ENCODE results near the gene TWIST1. TPM values are rescaled to one million over a fixed set of nuclear protein-coding genes. Genes with fewer than 3 reads are reported as not detected.

The TWIST1 gene
- total RNA-seq, 1 experiment from 2014 or later: 35.5 TPM

GRCh38 chr7:19097165-19098055, 20.0 kb downstream of the TWIST1 start:
- DNase-seq (ENCODE audit: low read depth): no peak

GRCh38 chr7:19095353-19095860, 22.0 kb downstream of the TWIST1 start:
- no peak for DNase-seq (ENCODE audit: low read depth)

GRCh38 chr7:19094598-19095352, 22.7 kb downstream of the TWIST1 start:
- no peak for DNase-seq (ENCODE audit: low read depth)

- DNase-seq (ENCODE audit: low read depth): no peak
These were observed 23.3 kb downstream of the TWIST1 start for GRCh38 chr7:19094138-19094537.

GRCh38 chr7:19091550-19092200, 25.8 kb downstream of the TWIST1 start:
- no peak for DNase-seq (ENCODE audit: low read depth)

GRCh38 chr7:19090526-19090925, 26.9 kb downstream of the TWIST1 start:
- no peak for DNase-seq (ENCODE audit: low read depth)

GRCh38 chr7:19089797-19090196, 27.6 kb downstream of the TWIST1 start:
- DNase-seq (ENCODE audit: low read depth): no peak

- DNase-seq (ENCODE audit: low read depth): no peak
These were observed 28.1 kb downstream of the TWIST1 start for GRCh38 chr7:19089378-19089777.

GRCh38 chr7:19080093-19080492, 37.3 kb downstream of the TWIST1 start:
- DNase-seq (ENCODE audit: low read depth): no peak

GRCh38 chr7:19079066-19079465, 38.4 kb downstream of the TWIST1 start:
- peak; percentile 12 for DNase-seq (ENCODE audit: low read depth)

DNA sequence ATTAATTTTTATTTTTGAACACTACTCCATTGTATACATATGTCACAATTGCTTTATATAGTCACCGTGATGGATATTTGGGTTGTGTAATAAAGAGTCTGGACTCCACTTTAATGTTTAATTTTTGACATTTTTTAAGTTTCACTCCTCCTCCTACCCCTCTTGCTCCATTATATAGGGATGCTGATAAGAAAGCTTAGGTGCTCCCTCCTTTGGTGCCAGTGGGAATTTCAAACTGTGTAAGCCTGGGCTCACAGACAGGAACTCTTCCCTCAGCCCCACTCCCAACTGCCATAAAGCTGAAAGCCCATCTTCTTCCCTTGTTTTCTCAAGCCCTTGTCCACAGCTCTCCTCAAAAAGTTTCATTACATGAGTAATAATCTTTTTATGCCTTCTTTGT, 47.6 kb downstream of the TWIST1 start:
- peak; percentile 12 for DNase-seq (ENCODE audit: low read depth)

DNA sequence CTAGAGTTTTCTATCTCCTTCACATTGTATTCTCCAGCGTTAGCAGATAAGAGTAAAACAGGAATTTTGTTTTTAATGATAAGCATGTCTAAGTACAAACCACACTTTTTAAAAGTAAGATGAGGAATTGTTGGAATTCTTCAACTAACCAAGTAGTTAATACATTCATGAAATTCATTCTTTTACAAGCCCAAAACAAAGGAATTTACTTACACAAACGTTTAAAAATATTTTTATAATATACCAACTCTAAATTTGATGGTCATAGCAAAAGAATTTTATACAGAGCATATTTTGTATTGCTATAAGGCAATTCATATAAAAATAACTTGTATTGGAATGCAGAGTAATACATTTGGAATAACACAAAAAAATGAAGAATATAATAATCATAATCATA, 51.3 kb downstream of the TWIST1 start:
- no peak for DNase-seq (ENCODE audit: low read depth)

Other genes with a start within 250 kb of the TWIST1 start
- not detected in 2 replicates for gene FERD3L, start 27.8 kb upstream of the TWIST1 start, total RNA-seq (2014; rRNA removed; shearing (Covaris generic))

Data from Daoy (cell line).